ENCODE results near the gene TBCD.
A peak's percentile ranks its signal among the peaks of the same experiment; 100 is the strongest.

TBCD gene

GRCh38 chr17:82912484-82913089 is 160.7 kb downstream of the TBCD start:
- Histone ChIP-seq H3K4me2 (peak overlapping the region; percentile 99), H3K27ac (peak overlapping the region; percentile 58), H3K4me3 (no peak overlapping the region), H3K36me3 (peaks cover 19% of the 10 kb centered on the region), H3K4me1 (peaks cover 100% of the 10 kb centered on the region), H3K9ac (peak overlapping the region; percentile 25; the same call in 1 of the 2 replicates), H3K27me3 (no peaks in the 10 kb centered on the region), H4K20me1 (peaks cover 86% of the 10 kb centered on the region), H3K9me3 (no peaks in the 10 kb centered on the region)
- no peak for TF ChIP-seq Cebpa-rat (IDR thresholded peaks at IDR 0.05)

GRCh38 chr17:82913304-82914043 is 161.6 kb downstream of the TBCD start:
- Histone ChIP-seq H4K20me1 (peaks cover 91% of the 10 kb centered on the region), H3K36me3 (peaks cover 24% of the 10 kb centered on the region), H3K4me2 (peak overlapping the region; percentile 99), H3K9me3 (no peaks in the 10 kb centered on the region), H3K9ac (no peak overlapping the region), H3K27ac (peak overlapping the region; percentile 63), H3K27me3 (no peaks in the 10 kb centered on the region), H3K4me1 (peaks cover 100% of the 10 kb centered on the region), H3K4me3 (peak overlapping the region; percentile 57)
- TF ChIP-seq Cebpa-rat (IDR thresholded peaks at IDR 0.05) = no peak

GRCh38 chr17:82914375-82914774 is 162.5 kb downstream of the TBCD start:
- H3K36me3 ChIP-seq = peaks cover 31% of the 10 kb centered on the region
- peak overlapping the region; percentile 99 for H3K4me2 ChIP-seq
- no peaks in the 10 kb centered on the region for H3K27me3 ChIP-seq
- H4K20me1 ChIP-seq = peaks cover 87% of the 10 kb centered on the region
- no peak for TF ChIP-seq Cebpa-rat (IDR thresholded peaks at IDR 0.05)
- H3K9ac ChIP-seq = peak overlapping the region; percentile 67
- peaks cover 95% of the 10 kb centered on the region for H3K4me1 ChIP-seq
- peak overlapping the region; percentile 63 for H3K27ac ChIP-seq
- peak overlapping the region; percentile 57 for H3K4me3 ChIP-seq
- no peaks in the 10 kb centered on the region for H3K9me3 ChIP-seq

GRCh38 chr17:82915010-82915756 is 163.3 kb downstream of the TBCD start:
- TF ChIP-seq Cebpa-rat (IDR thresholded peaks at IDR 0.05) = no peak
- H3K36me3 ChIP-seq = peaks cover 39% of the 10 kb centered on the region
- peak overlapping the region; percentile 57 for H3K4me3 ChIP-seq
- peak overlapping the region; percentile 99 for H3K4me2 ChIP-seq
- peak overlapping the region; percentile 63 for H3K27ac ChIP-seq
- H3K9ac ChIP-seq = peak overlapping the region; percentile 67
- peaks cover 86% of the 10 kb centered on the region for H3K4me1 ChIP-seq
- no peaks in the 10 kb centered on the region for H3K27me3 ChIP-seq
- peaks cover 86% of the 10 kb centered on the region for H4K20me1 ChIP-seq
- H3K9me3 ChIP-seq = no peaks in the 10 kb centered on the region

- H3K4me1 ChIP-seq = peaks cover 81% of the 10 kb centered on the region
- H3K9me3 ChIP-seq = no peaks in the 10 kb centered on the region
- H4K20me1 ChIP-seq = peaks cover 82% of the 10 kb centered on the region
- peak overlapping the region; percentile 99 for H3K4me2 ChIP-seq
- peak overlapping the region; percentile 63 for H3K27ac ChIP-seq
- 0 out of 2 replicates have a peak overlapping the region, but pooled peaks have one; percentile 46 for H3K9ac ChIP-seq
- H3K36me3 ChIP-seq = peaks cover 42% of the 10 kb centered on the region
- no peak for TF ChIP-seq Cebpa-rat (IDR thresholded peaks at IDR 0.05)
- no peaks in the 10 kb centered on the region for H3K27me3 ChIP-seq
- peak overlapping the region; percentile 57 for H3K4me3 ChIP-seq
These were observed 163.8 kb downstream of the TBCD start for GRCh38 chr17:82915757-82916027.

- TF ChIP-seq Cebpa-rat (IDR thresholded peaks at IDR 0.05) = no peak
- peak overlapping the region; percentile 23; the same call in 1 of the 2 replicates for H3K27ac ChIP-seq
- H3K9ac ChIP-seq = peak overlapping the region; percentile 50; the same call in 1 of the 2 replicates
- H3K4me2 ChIP-seq = peak overlapping the region; percentile 99
- no peaks in the 10 kb centered on the region for H3K27me3 ChIP-seq
- no peak overlapping the region for H3K4me3 ChIP-seq
- H3K9me3 ChIP-seq = no peaks in the 10 kb centered on the region
- H3K36me3 ChIP-seq = peaks cover 54% of the 10 kb centered on the region
- H3K4me1 ChIP-seq = peaks cover 72% of the 10 kb centered on the region
- peaks cover 65% of the 10 kb centered on the region for H4K20me1 ChIP-seq
These were observed 166.0 kb downstream of the TBCD start for GRCh38 chr17:82917699-82918345.

- peaks cover 65% of the 10 kb centered on the region for H4K20me1 ChIP-seq
- H3K4me2 ChIP-seq = peak overlapping the region; percentile 99
These were observed 166.6 kb downstream of the TBCD start for GRCh38 chr17:82918508-82918907.

GRCh38 chr17:82920150-82920549 is 168.3 kb downstream of the TBCD start:
- no peak overlapping the region for H3K4me2 ChIP-seq
- H3K4me1 ChIP-seq = peaks cover 72% of the 10 kb centered on the region
- H3K4me3 ChIP-seq = no peak overlapping the region
- no peak for TF ChIP-seq Cebpa-rat (IDR thresholded peaks at IDR 0.05)
- peaks cover 58% of the 10 kb centered on the region for H3K36me3 ChIP-seq
- no peaks in the 10 kb centered on the region for H3K27me3 ChIP-seq
- H3K9me3 ChIP-seq = no peaks in the 10 kb centered on the region
- no peak overlapping the region for H3K9ac ChIP-seq
- no peak overlapping the region for H3K27ac ChIP-seq
- peaks cover 62% of the 10 kb centered on the region for H4K20me1 ChIP-seq

More at GRCh38 chr17:82918508-82918907, 166.6 kb downstream of the TBCD start:
- H3K9ac ChIP-seq = no peak overlapping the region
- H3K27ac ChIP-seq = no peak overlapping the region
- H3K4me1 ChIP-seq = peaks cover 72% of the 10 kb centered on the region
- no peak for TF ChIP-seq Cebpa-rat (IDR thresholded peaks at IDR 0.05)
- peaks cover 49% of the 10 kb centered on the region for H3K36me3 ChIP-seq
- H3K27me3 ChIP-seq = no peaks in the 10 kb centered on the region
- H3K9me3 ChIP-seq = no peaks in the 10 kb centered on the region
- H3K4me3 ChIP-seq = no peak overlapping the region

GRCh38 chr17:82920715-82921114 is 168.8 kb downstream of the TBCD start:
- Histone ChIP-seq H3K4me2 (no peak overlapping the region), H3K9ac (no peak overlapping the region), H3K27ac (no peak overlapping the region), H3K9me3 (no peaks in the 10 kb centered on the region), H3K4me3 (no peak overlapping the region), H3K4me1 (peaks cover 72% of the 10 kb centered on the region), H3K27me3 (no peaks in the 10 kb centered on the region), H4K20me1 (peaks cover 59% of the 10 kb centered on the region), H3K36me3 (peaks cover 64% of the 10 kb centered on the region)
- TF ChIP-seq Cebpa-rat (IDR thresholded peaks at IDR 0.05) = no peak
